WTC11 (cell line): ENCODE data around the gene EDDM13. TPM values are rescaled to one million over a fixed set of nuclear protein-coding genes. Genes with fewer than 3 reads are reported as not detected.

ENCODE experiments used
- ATAC-seq: fragments of 200-7000 bp; cut with Tn5 transposase; 2 replicates; pipeline ENCODE4 v1.10.0; 2021; ENCODE audit warnings: mild to moderate bottlenecking, moderate library complexity
- Bru-seq: library from RNA; stranded (reverse); fragments of 400-500 nt; gene quantifications from one replicate; lab custom pipeline; 2021; lab: Mats Ljungman, UMichigan
- CTCF ChIA-PET: fragments of 300-600 bp; sonication (Branson Sonifier 250); formaldehyde crosslinking; loops from one replicate; lab custom pipeline; 2021; ENCODE audit warnings: antibody characterized with exemption; lab: Charles Lee
- POLR2A ChIA-PET: fragments of 350-600 bp; sonication (Branson Sonifier 250); formaldehyde crosslinking; loops from one replicate; lab custom pipeline; 2021; ENCODE audit warnings: antibody characterized with exemption; lab: Charles Lee
- DNase-seq: peaks from one replicate; pipeline ENCODE4 v3.0.0; 2021; ENCODE audit warnings: low spot score
- H3K27ac Mint-ChIP-seq: 2 replicates; pipeline ENCODE4 v1.8.0; 2021; ENCODE audit warnings: mixed read lengths
- H3K27me3 Mint-ChIP-seq: 2 replicates; pipeline ENCODE4 v1.8.0; 2021; ENCODE audit warnings: low read depth, mild to moderate bottlenecking, moderate library complexity, mixed read lengths
- H3K36me3 Mint-ChIP-seq: 2 replicates; pipeline ENCODE4 v1.8.0; 2021; ENCODE audit warnings: mixed read lengths
- H3K4me1 Mint-ChIP-seq: 2 replicates; pipeline ENCODE4 v1.8.0; 2022; ENCODE audit warnings: mixed read lengths
- H3K4me3 Mint-ChIP-seq: 2 replicates; pipeline ENCODE4 v1.8.0; 2021; ENCODE audit warnings: mild to moderate bottlenecking, moderate library complexity, mixed read lengths
- H3K9me3 Mint-ChIP-seq: 2 replicates; pipeline ENCODE4 v1.8.0; 2021; ENCODE audit warnings: mixed read lengths
- ATF2 ChIP-seq: sonication (generic); formaldehyde crosslinking; IDR thresholded peaks from 2 replicates; pipeline ENCODE4 v1.8.1; 2022; ENCODE audit warnings: low read depth, missing genetic modification reagents, borderline replicate concordance
- CBFB ChIP-seq: sonication (generic); formaldehyde crosslinking; IDR thresholded peaks from 2 replicates; pipeline ENCODE4 v1.8.1; 2022; ENCODE audit warnings: mild to moderate bottlenecking, low read depth, missing genetic modification reagents
- EMX1 ChIP-seq: fragments of 250-450 bp; sonication (Bioruptor Pico); IDR thresholded peaks from 2 replicates; pipeline ENCODE4 v1.8.0; 2021; ENCODE audit warnings: mild to moderate bottlenecking
- FOXJ3 ChIP-seq: sonication (generic); formaldehyde crosslinking; IDR thresholded peaks from 2 replicates; pipeline ENCODE4 v1.9.0; 2021; ENCODE audit warnings: missing genetic modification reagents, mild to moderate bottlenecking, borderline replicate concordance
- GABPB1 ChIP-seq: sonication (generic); formaldehyde crosslinking; IDR thresholded peaks from 2 replicates; pipeline ENCODE4 v1.8.1; 2023; ENCODE audit warnings: mild to moderate bottlenecking, missing genetic modification reagents
- IRF2 ChIP-seq: sonication (generic); formaldehyde crosslinking; IDR thresholded peaks from 2 replicates; pipeline ENCODE4 v1.8.0; 2022; ENCODE audit warnings: low read depth, missing genetic modification reagents, borderline replicate concordance
- JAZF1 ChIP-seq: fragments of 250-450 bp; sonication (Bioruptor Pico); IDR thresholded peaks from 2 replicates; pipeline ENCODE4 v1.9.0; 2021; ENCODE audit warnings: moderate library complexity, mild to moderate bottlenecking, inconsistent platforms
- JUN ChIP-seq: sonication (generic); formaldehyde crosslinking; IDR thresholded peaks from 2 replicates; pipeline ENCODE4 v1.8.0; 2023; ENCODE audit warnings: mild to moderate bottlenecking, missing genetic modification reagents
- MXD4 ChIP-seq: fragments of 250-450 bp; sonication (Bioruptor Pico); IDR thresholded peaks from 2 replicates; pipeline ENCODE4 v1.8.0; 2021; ENCODE audit warnings: mild to moderate bottlenecking, moderate library complexity, borderline replicate concordance
- MYBL2 ChIP-seq: sonication (generic); formaldehyde crosslinking; IDR thresholded peaks from 2 replicates; pipeline ENCODE4 v1.8.1; 2023; ENCODE audit warnings: mild to moderate bottlenecking, moderate library complexity, missing genetic modification reagents
- NFATC4 ChIP-seq: fragments of 250-450 bp; sonication (Bioruptor Pico); IDR thresholded peaks from 2 replicates; pipeline ENCODE4 v1.9.0; 2021; ENCODE audit warnings: mild to moderate bottlenecking
- NR2C2 ChIP-seq: sonication (generic); formaldehyde crosslinking; IDR thresholded peaks from 2 replicates; pipeline ENCODE4 v1.8.0; 2022; ENCODE audit warnings: mild to moderate bottlenecking, missing genetic modification reagents
- NR3C1 ChIP-seq: sonication (generic); formaldehyde crosslinking; conservative IDR thresholded peaks from 2 replicates; pipeline ENCODE4 v1.8.1; 2023; ENCODE audit warnings: low read depth, mild to moderate bottlenecking, missing genetic modification reagents
- OVOL2 ChIP-seq: fragments of 250-450 bp; sonication (Bioruptor Pico); IDR thresholded peaks from 2 replicates; pipeline ENCODE4 v1.9.0; 2021; ENCODE audit warnings: mild to moderate bottlenecking, borderline replicate concordance
- RELA ChIP-seq: sonication (generic); formaldehyde crosslinking; IDR thresholded peaks from 2 replicates; pipeline ENCODE4 v1.8.1; 2022; ENCODE audit warnings: missing genetic modification reagents, mild to moderate bottlenecking, borderline replicate concordance
- SMAD3 ChIP-seq: sonication (generic); formaldehyde crosslinking; IDR thresholded peaks from 2 replicates; pipeline ENCODE4 v1.8.0; 2022; ENCODE audit warnings: missing genetic modification reagents, mild to moderate bottlenecking, borderline replicate concordance
- TEAD1 ChIP-seq: sonication (generic); formaldehyde crosslinking; IDR thresholded peaks from 2 replicates; pipeline ENCODE4 v1.8.0; 2022; ENCODE audit warnings: mild to moderate bottlenecking, missing genetic modification reagents
- TEAD4 ChIP-seq: sonication (generic); formaldehyde crosslinking; IDR thresholded peaks from 2 replicates; pipeline ENCODE4 v1.8.0; 2022; ENCODE audit warnings: mild to moderate bottlenecking, missing genetic modification reagents
- ZMAT4 ChIP-seq: fragments of 250-450 bp; sonication (Bioruptor Pico); IDR thresholded peaks from 2 replicates; pipeline ENCODE4 v1.9.0; 2021; ENCODE audit warnings: mild to moderate bottlenecking
- ZNF121 ChIP-seq: sonication (generic); formaldehyde crosslinking; IDR thresholded peaks from 2 replicates; pipeline ENCODE4 v1.8.0; 2023; ENCODE audit warnings: missing genetic modification reagents
- ZNF281 ChIP-seq: sonication (generic); formaldehyde crosslinking; IDR thresholded peaks from 2 replicates; pipeline ENCODE4 v1.8.0; 2023; ENCODE audit warnings: mild to moderate bottlenecking, missing genetic modification reagents
- long read RNA-seq, 3 experiments: library from RNA in 1 of 3; library from capped mRNA in 1 of 3; library from polyadenylated mRNA in 1 of 3; unstranded in 2 of 3; stranded (forward) in 1 of 3; transcript quantifications; one replicate each; pipeline ENCODE4 v2.0.0, GENCODE V29; 2021
- total RNA-seq: library from RNA; stranded (reverse); gene quantifications from 3 replicates; pipeline ENCODE4 v1.2.3, GENCODE V29; 2021
- TF ChIP-seq, protein P1 (sequence below): sonication (generic); formaldehyde crosslinking; IDR thresholded peaks from 2 replicates; pipeline ENCODE4 v1.8.1; 2022; ENCODE audit warnings: mild to moderate bottlenecking, moderate library complexity, missing genetic modification reagents
- TF ChIP-seq, protein P2 (sequence below): fragments of 250-450 bp; sonication (Bioruptor Pico); IDR thresholded peaks from 2 replicates; pipeline ENCODE4 v1.8.0; 2021; ENCODE audit warnings: mild to moderate bottlenecking
- TF ChIP-seq, protein P3 (sequence below): sonication (generic); formaldehyde crosslinking; IDR thresholded peaks from 2 replicates; pipeline ENCODE4 v1.8.1; 2022; ENCODE audit warnings: mild to moderate bottlenecking, missing genetic modification reagents, moderate library complexity, borderline replicate concordance

EDDM13 gene, protein sequence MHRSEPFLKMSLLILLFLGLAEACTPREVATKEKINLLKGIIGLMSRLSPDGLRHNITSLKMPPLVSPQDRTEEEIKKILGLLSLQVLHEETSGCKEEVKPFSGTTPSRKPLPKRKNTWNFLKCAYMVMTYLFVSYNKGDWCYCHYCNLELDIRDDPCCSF
- total RNA-seq (not detected in 3 replicates), Bru-seq, nascent RNA (not detected)
- long read RNA-seq, experiment 1 = 0 reads
- long read RNA-seq, experiment 2 = 0 reads
- long read RNA-seq, experiment 3 = 0 reads

DNA sequence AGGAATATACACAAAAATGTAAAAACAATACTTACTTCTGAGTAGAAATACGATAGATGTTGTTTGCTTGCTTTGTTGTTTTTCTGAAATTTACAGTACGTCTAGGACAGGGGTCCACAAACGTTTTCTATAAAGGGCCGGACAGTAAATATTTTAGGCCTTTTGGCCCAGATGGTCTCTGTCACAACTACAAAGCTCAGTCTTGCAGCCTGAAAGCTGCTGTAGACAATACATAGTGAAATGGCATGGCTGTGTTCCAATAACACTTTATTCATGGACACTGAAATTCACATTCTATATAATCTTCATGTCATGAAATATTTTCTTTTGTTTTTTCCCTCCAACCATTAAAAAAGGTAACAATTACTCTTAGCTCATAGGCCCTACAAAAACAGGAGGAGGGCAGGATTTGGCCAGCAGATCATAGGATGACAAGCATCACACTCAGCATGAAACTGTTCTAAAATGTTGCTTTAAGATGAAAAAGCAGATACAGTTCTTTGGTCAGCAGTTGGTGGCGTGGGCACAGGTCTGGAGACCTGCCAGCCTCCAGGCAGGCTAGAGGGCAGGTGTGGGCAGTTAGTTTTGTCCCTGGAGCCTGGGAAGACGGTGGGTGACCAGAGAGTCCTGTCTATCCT lies at the start of gene EDDM13:
TSS of gene EDDM13 (plus strand) at position 588 of the 638 bp plus-strand sequence. CDS start 87 bp downstream, outside the sequence.
- TF ChIP-seq TEAD1 (no peak), NFATC4 (CRISPR knock-in tag) (no peak), GABPB1 (CRISPR knock-in tag) (no peak), FOXJ3 (CRISPR knock-in tag) (no peak), NR2C2 (no peak), JAZF1 (CRISPR knock-in tag) (no peak)
- TF ChIP-seq, protein P1, sequence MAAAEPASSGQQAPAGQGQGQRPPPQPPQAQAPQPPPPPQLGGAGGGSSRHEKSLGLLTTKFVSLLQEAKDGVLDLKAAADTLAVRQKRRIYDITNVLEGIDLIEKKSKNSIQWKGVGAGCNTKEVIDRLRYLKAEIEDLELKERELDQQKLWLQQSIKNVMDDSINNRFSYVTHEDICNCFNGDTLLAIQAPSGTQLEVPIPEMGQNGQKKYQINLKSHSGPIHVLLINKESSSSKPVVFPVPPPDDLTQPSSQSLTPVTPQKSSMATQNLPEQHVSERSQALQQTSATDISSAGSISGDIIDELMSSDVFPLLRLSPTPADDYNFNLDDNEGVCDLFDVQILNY (CRISPR knock-in tag) = no peak
- TF ChIP-seq, protein P2, sequence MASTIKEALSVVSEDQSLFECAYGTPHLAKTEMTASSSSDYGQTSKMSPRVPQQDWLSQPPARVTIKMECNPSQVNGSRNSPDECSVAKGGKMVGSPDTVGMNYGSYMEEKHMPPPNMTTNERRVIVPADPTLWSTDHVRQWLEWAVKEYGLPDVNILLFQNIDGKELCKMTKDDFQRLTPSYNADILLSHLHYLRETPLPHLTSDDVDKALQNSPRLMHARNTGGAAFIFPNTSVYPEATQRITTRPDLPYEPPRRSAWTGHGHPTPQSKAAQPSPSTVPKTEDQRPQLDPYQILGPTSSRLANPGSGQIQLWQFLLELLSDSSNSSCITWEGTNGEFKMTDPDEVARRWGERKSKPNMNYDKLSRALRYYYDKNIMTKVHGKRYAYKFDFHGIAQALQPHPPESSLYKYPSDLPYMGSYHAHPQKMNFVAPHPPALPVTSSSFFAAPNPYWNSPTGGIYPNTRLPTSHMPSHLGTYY (CRISPR knock-in tag) = no peak
- Mint-ChIP-seq H3K9me3 (peaks cover 4% of the 10 kb centered on the region), H3K27me3 (no peaks in the 10 kb centered on the region; the same call in 1 of the 2 replicates), H3K27ac (no peak within 1 kb of the TSS), H3K4me1 (no peaks in the 10 kb centered on the region), H3K4me3 (no peak within 1 kb of the TSS), H3K36me3 (peaks cover 5% of the 10 kb centered on the region; the same call in 1 of the 2 replicates)
- ChIA-PET POLR2A (no interaction called here), CTCF (interaction anchor here (2.8 to 4.3 kb wide), 2 partner anchors 19 to 37 kb away, joined by 17 read pairs; no protein-coding TSS in a partner anchor)
- ATAC-seq = no peak
- DNase-seq = no peak

DNA sequence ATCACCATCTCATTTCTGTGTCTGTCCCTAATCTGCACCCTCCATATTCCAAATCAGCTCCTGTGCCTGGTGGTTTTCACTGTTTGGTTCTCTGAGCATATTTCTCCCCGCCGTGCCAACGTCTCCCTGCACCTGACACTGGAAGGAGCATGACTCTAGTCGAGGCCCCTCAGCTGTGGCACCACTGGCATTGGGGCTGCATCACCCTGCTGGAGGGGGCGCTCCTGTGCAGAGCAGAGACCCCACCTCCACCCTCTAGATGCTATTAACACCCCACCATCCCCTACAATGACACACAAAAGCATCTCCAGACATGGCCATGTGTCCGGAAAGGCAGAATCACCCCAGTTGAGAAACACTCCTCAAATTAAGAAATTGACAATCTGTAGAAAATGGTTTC lies 49.6 kb upstream of the EDDM13 start:
- Mint-ChIP-seq H3K36me3 (no peaks in the 10 kb centered on the region), H3K9me3 (no peaks in the 10 kb centered on the region)
- DNase-seq = peak; percentile 55

GRCh38 chr19:56223481-56223880 lies 49.1 kb upstream of the EDDM13 start:
- no peak for ATAC-seq
- Mint-ChIP-seq H3K36me3 (no peaks in the 10 kb centered on the region), H3K27me3 (no peaks in the 10 kb centered on the region), H3K27ac (no peak overlapping the region), H3K4me3 (no peak overlapping the region), H3K4me1 (no peaks in the 10 kb centered on the region), H3K9me3 (no peaks in the 10 kb centered on the region)
- no peak for DNase-seq
- ChIA-PET POLR2A (no interaction called here), CTCF (interaction anchor here (1.0 to 2.4 kb wide), 5 partner anchors 9 to 148 kb away, joined by 3 to 7 read pairs (median 5); no protein-coding TSS in a partner anchor)
- TF ChIP-seq EMX1 (CRISPR knock-in tag) = no peak
- no peak for TF ChIP-seq MXD4 (CRISPR knock-in tag)
- no peak for TF ChIP-seq SMAD3 (CRISPR knock-in tag)
- TF ChIP-seq FOXJ3 (CRISPR knock-in tag) = no peak
- no peak for TF ChIP-seq ZMAT4 (CRISPR knock-in tag)
- no peak for TF ChIP-seq NR2C2
- no peak for TF ChIP-seq JUN (CRISPR knock-in tag)
- no peak for TF ChIP-seq RELA (CRISPR knock-in tag)
- no peak for TF ChIP-seq ATF2 (CRISPR knock-in tag)
- TF ChIP-seq MYBL2 (CRISPR knock-in tag) = no peak
- TF ChIP-seq NR3C1 (CRISPR knock-in tag) = no peak
- no peak for TF ChIP-seq CBFB (CRISPR knock-in tag)
- TF ChIP-seq IRF2 (CRISPR knock-in tag) = no peak
- no peak for TF ChIP-seq OVOL2 (CRISPR knock-in tag)
- no peak for TF ChIP-seq ZNF121
- TF ChIP-seq ZNF281 = no peak

More for the DNA sequence above, 49.6 kb upstream of the EDDM13 start:
- Mint-ChIP-seq H3K27ac (no peak overlapping the region), H3K4me1 (peaks cover 2% of the 10 kb centered on the region; the same call in 1 of the 2 replicates), H3K4me3 (no peak overlapping the region), H3K27me3 (peaks cover 4% of the 10 kb centered on the region)
- ChIA-PET POLR2A (no interaction called here), CTCF (interaction anchor here (1.0 to 2.4 kb wide), 5 partner anchors 10 to 147 kb away, joined by 3 to 7 read pairs (median 5); no protein-coding TSS in a partner anchor)
- ATAC-seq = peak; percentile 76
- TF ChIP-seq, protein P3, sequence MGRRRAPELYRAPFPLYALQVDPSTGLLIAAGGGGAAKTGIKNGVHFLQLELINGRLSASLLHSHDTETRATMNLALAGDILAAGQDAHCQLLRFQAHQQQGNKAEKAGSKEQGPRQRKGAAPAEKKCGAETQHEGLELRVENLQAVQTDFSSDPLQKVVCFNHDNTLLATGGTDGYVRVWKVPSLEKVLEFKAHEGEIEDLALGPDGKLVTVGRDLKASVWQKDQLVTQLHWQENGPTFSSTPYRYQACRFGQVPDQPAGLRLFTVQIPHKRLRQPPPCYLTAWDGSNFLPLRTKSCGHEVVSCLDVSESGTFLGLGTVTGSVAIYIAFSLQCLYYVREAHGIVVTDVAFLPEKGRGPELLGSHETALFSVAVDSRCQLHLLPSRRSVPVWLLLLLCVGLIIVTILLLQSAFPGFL (CRISPR knock-in tag) = no peak
- TF ChIP-seq TEAD4 (CRISPR knock-in tag) = no peak
